Measurements from ENCODE around the gene FARP1. TPM values are rescaled to one million over a fixed set of nuclear protein-coding genes. Genes with fewer than 3 reads are reported as not detected.

FARP1 gene
- total RNA-seq, 2 experiments from 2014 or later = not detected

DNA sequence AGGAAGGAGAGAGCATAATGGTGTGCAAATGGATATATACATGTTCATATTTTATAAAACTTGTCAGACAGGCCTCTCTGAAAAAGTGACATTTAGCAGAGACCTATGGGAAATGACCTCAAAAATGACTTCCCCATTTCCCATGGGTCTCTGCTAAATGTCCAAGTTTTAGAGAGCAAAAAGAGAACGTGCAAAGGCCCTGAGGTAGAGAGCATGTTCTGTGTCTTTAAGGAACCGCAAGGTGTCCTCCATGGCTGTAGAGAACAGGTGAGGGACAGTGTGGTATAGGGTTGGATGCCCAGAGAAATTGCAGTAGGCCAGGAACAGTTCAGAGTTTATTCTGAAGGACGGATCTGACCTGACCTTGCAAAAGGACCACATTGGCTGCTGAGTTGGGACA lies 147.4 kb downstream of the FARP1 start:
- Histone ChIP-seq H4K20me1 (ENCODE audit: insufficient read depth, low read length) (no peaks in the 10 kb centered on the region), H3K36me3 (ENCODE audit: insufficient read depth, low read length) (no peaks in the 10 kb centered on the region), H3K79me2 (ENCODE audit: insufficient read depth, low read depth, low read length) (no peaks in the 10 kb centered on the region), H3K9me3 (ENCODE audit: low read length) (no peaks in the 10 kb centered on the region), H3K27ac (ENCODE audit: low read depth, low read length, poor library complexity, severe bottlenecking) (no peak overlapping the region), H3K9me2 (ENCODE audit: insufficient read depth, low read length) (no peaks in the 10 kb centered on the region), H3K4me3 (ENCODE audit: low read depth, low read length, poor library complexity, severe bottlenecking) (no peak overlapping the region), H3K4me1 (ENCODE audit: insufficient read depth, low read length, poor library complexity, severe bottlenecking) (no peaks in the 10 kb centered on the region), H3K4me2 (ENCODE audit: low read length) (no peak overlapping the region), H2AFZ (ENCODE audit: low read length) (no peak overlapping the region)
- ChIA-PET CTCF (ENCODE audit: unreplicated experiment) (no interaction called here), POLR2A (no interaction called here)
- no peak for DNase-seq (ENCODE audit: low spot score)
- TF ChIP-seq, protein P1, sequence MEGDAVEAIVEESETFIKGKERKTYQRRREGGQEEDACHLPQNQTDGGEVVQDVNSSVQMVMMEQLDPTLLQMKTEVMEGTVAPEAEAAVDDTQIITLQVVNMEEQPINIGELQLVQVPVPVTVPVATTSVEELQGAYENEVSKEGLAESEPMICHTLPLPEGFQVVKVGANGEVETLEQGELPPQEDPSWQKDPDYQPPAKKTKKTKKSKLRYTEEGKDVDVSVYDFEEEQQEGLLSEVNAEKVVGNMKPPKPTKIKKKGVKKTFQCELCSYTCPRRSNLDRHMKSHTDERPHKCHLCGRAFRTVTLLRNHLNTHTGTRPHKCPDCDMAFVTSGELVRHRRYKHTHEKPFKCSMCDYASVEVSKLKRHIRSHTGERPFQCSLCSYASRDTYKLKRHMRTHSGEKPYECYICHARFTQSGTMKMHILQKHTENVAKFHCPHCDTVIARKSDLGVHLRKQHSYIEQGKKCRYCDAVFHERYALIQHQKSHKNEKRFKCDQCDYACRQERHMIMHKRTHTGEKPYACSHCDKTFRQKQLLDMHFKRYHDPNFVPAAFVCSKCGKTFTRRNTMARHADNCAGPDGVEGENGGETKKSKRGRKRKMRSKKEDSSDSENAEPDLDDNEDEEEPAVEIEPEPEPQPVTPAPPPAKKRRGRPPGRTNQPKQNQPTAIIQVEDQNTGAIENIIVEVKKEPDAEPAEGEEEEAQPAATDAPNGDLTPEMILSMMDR (conservative IDR thresholded peaks at IDR 0.05; ENCODE audit: low read length) = no peak
- TF ChIP-seq EZH2phosphoT487 (IDR thresholded peaks at IDR 0.05; ENCODE audit: borderline replicate concordance, low read depth, low read length) = no peak
- BruUV-seq (replicated peaks) = no TSS peak
- intact Hi-C loops (cut with micrococcal nuclease; ENCODE audit: unreplicated experiment) = no loop called here

DNA sequence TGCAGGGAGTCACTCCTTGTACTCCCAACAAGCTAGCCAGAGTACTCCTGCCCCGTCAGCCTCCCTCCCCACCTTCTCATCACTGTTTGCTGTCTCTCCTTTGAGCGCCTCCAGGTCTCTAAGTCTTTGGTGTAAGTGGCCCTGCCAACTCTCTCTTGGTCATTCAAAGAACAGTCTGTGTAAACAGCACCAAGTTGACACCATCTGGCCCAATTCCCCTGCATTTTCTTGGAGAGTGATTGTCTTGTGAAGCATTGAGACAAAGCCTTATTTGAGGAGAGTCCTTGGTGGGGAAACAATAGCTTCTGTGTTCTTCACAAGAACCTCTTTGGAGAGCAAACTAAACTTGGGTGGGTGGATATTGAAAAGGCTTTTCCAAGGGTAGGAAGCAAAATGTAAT lies 148.8 kb downstream of the FARP1 start:
- ChIA-PET CTCF (ENCODE audit: unreplicated experiment) (no interaction called here), POLR2A (no interaction called here)
- DNase-seq (ENCODE audit: low spot score) = no peak
- no peaks in the 10 kb centered on the region for H3K4me1 ChIP-seq (ENCODE audit: insufficient read depth, low read length, poor library complexity, severe bottlenecking)
- no TSS peak for BruUV-seq (replicated peaks)
- H4K20me1 ChIP-seq (ENCODE audit: insufficient read depth, low read length) = no peaks in the 10 kb centered on the region
- no peaks in the 10 kb centered on the region for H3K79me2 ChIP-seq (ENCODE audit: insufficient read depth, low read depth, low read length)
- TF ChIP-seq EZH2phosphoT487 (IDR thresholded peaks at IDR 0.05; ENCODE audit: borderline replicate concordance, low read depth, low read length) = no peak
- TF ChIP-seq, protein P1 (conservative IDR thresholded peaks at IDR 0.05; ENCODE audit: low read length) = no peak
- H3K36me3 ChIP-seq (ENCODE audit: insufficient read depth, low read length) = no peaks in the 10 kb centered on the region
- no peak overlapping the region for H3K4me3 ChIP-seq (ENCODE audit: low read depth, low read length, poor library complexity, severe bottlenecking)
- H3K9me2 ChIP-seq (ENCODE audit: insufficient read depth, low read length) = no peaks in the 10 kb centered on the region
- H3K4me2 ChIP-seq (ENCODE audit: low read length) = no peak overlapping the region
- H3K27ac ChIP-seq (ENCODE audit: low read depth, low read length, poor library complexity, severe bottlenecking) = no peak overlapping the region
- no peak overlapping the region for H2AFZ ChIP-seq (ENCODE audit: low read length)
- H3K9me3 ChIP-seq (ENCODE audit: low read length) = no peaks in the 10 kb centered on the region
- intact Hi-C loops (cut with micrococcal nuclease; ENCODE audit: unreplicated experiment) = no loop called here

DNA sequence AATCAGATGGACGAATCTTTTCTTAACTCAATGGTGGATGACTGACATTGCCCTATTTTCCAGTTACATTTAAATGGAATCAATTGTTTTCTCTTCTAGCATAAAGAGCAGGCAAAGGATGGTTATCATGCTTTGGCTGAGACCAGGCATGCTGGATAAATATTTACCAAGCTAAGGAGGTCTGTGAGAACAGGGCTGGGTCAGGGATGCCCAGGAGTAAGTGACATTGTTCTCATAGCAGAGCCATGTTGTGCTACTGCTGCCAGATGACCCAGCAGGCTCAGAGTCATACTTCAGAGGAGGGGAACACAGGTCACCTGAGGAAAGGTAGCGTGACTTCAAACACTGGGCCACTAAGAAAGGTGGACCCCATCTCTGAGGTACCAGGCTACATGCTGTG lies 150.2 kb downstream of the FARP1 start:
- Histone ChIP-seq H3K4me1 (ENCODE audit: insufficient read depth, low read length, poor library complexity, severe bottlenecking) (no peaks in the 10 kb centered on the region), H3K4me2 (ENCODE audit: low read length) (no peak overlapping the region), H4K20me1 (ENCODE audit: insufficient read depth, low read length) (no peaks in the 10 kb centered on the region), H3K9me2 (ENCODE audit: insufficient read depth, low read length) (no peaks in the 10 kb centered on the region), H3K36me3 (ENCODE audit: insufficient read depth, low read length) (no peaks in the 10 kb centered on the region), H3K4me3 (ENCODE audit: low read depth, low read length, poor library complexity, severe bottlenecking) (no peak overlapping the region), H3K9me3 (ENCODE audit: low read length) (no peaks in the 10 kb centered on the region), H3K79me2 (ENCODE audit: insufficient read depth, low read depth, low read length) (no peaks in the 10 kb centered on the region), H3K27ac (ENCODE audit: low read depth, low read length, poor library complexity, severe bottlenecking) (no peak overlapping the region), H2AFZ (ENCODE audit: low read length) (no peak overlapping the region)
- intact Hi-C loops (cut with micrococcal nuclease; ENCODE audit: unreplicated experiment) = no loop called here
- TF ChIP-seq, protein P1 (conservative IDR thresholded peaks at IDR 0.05; ENCODE audit: low read length) = no peak
- no peak for TF ChIP-seq EZH2phosphoT487 (IDR thresholded peaks at IDR 0.05; ENCODE audit: borderline replicate concordance, low read depth, low read length)
- no TSS peak for BruUV-seq (replicated peaks)
- ChIA-PET CTCF (ENCODE audit: unreplicated experiment) (no interaction called here), POLR2A (no interaction called here)
- no peak for DNase-seq (ENCODE audit: low spot score)
